WI38 (cell line): ENCODE measurements around the gene NRCAM.

ENCODE experiments used
- H3K4me3 ChIP-seq: 2 replicates; pipeline ENCODE4 v1.5.1; 2011; ENCODE audit warnings: low read depth, mild to moderate bottlenecking, control low read depth, low read length
- TF ChIP-seq, protein P1 (sequence below): IDR thresholded peaks from 2 replicates; pipeline ENCODE4 v1.5.1; 2012; ENCODE audit warnings: low read depth, mild to moderate bottlenecking, control low read depth, low read length

The NRCAM gene

DNA sequence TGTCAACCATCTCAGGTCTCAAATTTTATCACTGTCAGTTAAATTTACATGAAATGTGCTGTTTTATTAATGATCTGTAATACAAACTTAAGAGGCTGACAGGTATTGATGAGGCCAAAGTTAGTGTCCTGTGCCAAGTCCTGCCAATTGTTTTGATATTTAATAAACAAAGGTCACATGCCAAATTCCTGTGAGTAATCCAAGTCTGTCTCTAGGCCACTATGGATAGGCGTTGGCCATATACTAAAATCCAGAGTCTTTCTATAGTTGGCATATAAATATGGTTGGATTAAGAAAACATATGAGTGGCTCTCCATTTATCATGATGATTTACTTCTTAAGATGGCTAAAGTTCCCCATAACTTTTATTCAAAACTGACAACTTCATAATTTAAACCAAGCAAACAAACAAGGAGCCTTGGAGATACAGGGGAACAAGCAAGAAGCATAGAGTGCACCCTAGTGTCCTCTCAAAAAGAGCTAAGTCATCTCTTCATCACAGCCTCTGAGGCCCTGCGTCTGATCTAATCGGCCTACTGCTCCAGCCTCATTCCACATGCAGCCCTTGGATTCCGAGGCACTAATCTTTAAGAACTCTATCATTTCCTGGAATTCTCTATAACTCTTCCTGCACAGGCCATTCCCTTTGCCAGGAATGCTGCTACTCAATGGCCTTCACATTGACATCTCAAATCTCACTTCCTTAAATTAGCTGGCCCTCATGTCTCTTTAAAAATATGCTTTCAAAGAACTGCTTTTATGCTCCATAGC is 32.7 kb upstream of the NRCAM start:
- TF ChIP-seq, protein P1, sequence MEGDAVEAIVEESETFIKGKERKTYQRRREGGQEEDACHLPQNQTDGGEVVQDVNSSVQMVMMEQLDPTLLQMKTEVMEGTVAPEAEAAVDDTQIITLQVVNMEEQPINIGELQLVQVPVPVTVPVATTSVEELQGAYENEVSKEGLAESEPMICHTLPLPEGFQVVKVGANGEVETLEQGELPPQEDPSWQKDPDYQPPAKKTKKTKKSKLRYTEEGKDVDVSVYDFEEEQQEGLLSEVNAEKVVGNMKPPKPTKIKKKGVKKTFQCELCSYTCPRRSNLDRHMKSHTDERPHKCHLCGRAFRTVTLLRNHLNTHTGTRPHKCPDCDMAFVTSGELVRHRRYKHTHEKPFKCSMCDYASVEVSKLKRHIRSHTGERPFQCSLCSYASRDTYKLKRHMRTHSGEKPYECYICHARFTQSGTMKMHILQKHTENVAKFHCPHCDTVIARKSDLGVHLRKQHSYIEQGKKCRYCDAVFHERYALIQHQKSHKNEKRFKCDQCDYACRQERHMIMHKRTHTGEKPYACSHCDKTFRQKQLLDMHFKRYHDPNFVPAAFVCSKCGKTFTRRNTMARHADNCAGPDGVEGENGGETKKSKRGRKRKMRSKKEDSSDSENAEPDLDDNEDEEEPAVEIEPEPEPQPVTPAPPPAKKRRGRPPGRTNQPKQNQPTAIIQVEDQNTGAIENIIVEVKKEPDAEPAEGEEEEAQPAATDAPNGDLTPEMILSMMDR: no peak
- H3K4me3 ChIP-seq: no peak overlapping the region

DNA sequence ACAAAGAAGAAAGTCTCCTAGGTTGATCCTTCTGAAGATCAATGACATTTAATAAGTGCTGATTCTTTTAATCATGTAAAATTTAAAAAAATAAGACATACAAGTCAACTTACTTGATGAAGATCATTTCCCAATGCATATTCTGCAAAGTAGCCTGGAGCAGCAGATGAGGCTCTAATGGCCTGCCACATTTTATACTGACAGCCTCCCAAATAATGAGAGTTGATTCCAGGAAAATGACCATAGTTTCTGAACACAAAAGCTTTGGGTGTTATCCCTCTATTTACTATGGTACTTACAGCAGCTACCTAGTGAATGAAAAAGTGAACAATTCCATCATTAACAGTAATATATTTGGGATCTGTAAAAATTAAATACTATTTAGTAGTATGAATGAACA is 31.4 kb upstream of the NRCAM start:
- TF ChIP-seq, protein P1: no peak
- no peak overlapping the region for H3K4me3 ChIP-seq

DNA sequence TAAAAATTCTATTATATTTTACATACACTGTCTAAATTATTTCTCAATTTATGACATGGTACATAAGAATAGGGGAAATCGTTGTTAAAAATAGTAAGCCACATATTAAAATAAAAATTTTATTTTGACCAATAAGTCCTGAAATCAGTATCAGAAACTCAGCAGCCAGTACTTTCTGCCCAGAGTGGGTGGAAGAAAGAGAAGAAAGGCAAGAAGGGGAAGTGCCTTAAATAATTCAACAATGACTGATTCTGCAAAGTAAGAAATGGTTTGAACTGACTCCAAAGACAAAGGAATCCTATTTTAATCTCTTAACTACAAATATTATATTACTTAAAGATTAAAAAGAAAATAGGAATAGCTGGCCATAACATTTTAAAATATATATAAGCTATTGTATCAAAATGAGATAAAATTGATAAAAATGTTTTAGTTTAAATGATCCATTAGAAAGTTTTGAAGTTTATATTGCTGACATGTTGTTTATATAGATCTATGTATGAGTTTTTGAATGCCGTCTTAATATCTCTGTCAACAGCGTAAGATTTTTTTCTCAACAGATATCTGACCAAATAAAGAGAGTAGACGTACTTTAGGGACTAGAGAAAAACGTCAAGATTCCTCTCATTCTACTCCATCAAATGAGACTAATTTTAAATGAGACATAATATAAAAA is 30.2 kb upstream of the NRCAM start:
- no peak overlapping the region for H3K4me3 ChIP-seq
- TF ChIP-seq, protein P1: no peak

DNA sequence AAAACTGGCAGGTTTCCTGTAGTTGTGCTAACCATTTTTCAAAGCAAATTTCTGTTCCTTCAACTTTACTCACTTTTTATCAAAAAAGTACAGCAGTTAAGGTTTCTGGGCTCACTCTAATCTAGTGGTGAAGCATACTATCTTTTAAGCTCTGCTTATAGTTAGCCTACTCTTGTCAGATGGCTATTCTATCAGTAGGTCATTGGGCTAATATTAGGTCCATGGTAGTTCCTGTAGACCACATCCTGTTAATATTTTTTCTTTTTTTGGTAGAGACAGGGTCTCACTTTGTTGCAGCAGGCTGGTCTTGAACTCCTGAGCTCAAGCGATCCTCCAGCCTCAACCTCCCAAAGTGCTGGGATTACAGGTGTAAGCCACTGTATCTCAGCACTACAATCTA is 27.9 kb upstream of the NRCAM start:
- no peak overlapping the region for H3K4me3 ChIP-seq
- TF ChIP-seq, protein P1: no peak

DNA sequence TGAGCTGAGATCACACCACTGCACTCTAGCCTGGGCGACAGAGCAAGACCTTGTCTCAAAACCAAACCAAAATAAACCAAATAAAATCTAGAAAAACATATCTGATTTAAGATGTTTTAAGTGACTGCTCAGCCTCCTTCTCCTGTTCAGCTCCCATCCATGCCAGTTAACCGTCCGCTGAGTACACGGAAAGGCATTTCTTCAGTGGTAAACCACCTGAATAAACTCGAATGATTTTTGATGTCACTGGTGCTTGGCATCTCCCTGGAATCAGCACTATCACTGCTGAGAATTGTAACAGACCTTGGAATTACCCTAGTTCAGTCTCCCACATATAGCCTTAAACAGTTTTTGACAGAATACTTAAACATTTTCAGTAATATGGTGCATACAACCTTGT is 24.1 kb upstream of the NRCAM start:
- TF ChIP-seq, protein P1: no peak
- no peak overlapping the region for H3K4me3 ChIP-seq

DNA sequence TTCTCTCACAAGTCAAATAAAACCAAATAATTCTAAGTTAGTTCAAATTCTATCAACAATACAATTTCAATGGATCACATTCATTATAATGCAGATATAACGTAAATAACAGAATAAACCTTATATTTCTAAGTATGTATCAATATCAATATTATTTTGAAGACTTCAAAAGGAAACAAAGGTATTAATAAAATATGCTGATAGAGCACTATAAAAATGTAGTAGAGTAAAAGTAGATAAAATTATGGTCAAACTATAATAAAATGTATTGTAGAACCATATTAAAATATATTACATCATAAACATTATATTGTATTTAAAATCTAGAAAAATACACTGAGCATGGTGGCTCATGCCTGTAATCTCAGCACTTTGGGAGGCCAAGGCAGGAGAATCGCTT is 23.5 kb upstream of the NRCAM start:
- TF ChIP-seq, protein P1: no peak
- H3K4me3 ChIP-seq: no peak overlapping the region

DNA sequence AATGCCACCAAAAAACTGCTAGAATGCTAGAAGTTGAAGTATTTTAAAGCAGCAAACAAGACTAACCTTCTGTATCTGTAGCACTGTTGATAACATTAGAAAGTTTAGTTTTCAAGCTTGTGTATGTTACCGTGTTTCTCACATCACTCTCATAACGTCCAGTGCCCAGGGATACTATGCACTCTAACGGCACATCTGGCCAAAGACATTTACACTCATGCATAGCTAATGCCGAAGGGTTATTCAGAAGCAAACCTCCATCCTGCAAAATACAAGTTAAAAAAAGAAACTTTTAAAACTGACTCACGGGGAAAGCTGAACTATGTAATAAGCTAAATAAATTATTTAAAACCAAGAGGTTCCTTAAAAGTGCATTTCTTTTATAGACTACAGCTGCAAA is 22.9 kb upstream of the NRCAM start:
- TF ChIP-seq, protein P1: no peak
- H3K4me3 ChIP-seq: no peak overlapping the region
